WTC11 (cell line): ENCODE results near the gene GADD45GIP1. TPM values are rescaled to one million over a fixed set of nuclear protein-coding genes. Genes with fewer than 3 reads are reported as not detected.
A peak's percentile ranks its signal among the peaks of the same experiment; 100 is the strongest.

Source experiments
- ATAC-seq: fragments of 200-7000 bp; cut with Tn5 transposase; 2 replicates; pipeline ENCODE4 v1.10.0; 2021; ENCODE audit warnings: mild to moderate bottlenecking, moderate library complexity
- CTCF ChIA-PET: fragments of 300-600 bp; sonication (Branson Sonifier 250); formaldehyde crosslinking; loops from one replicate; lab custom pipeline; 2021; ENCODE audit warnings: antibody characterized with exemption; lab: Charles Lee
- POLR2A ChIA-PET: fragments of 350-600 bp; sonication (Branson Sonifier 250); formaldehyde crosslinking; loops from one replicate; lab custom pipeline; 2021; ENCODE audit warnings: antibody characterized with exemption; lab: Charles Lee
- DNase-seq: peaks from one replicate; pipeline ENCODE4 v3.0.0; 2021; ENCODE audit warnings: low spot score
- H3K27ac Mint-ChIP-seq: 2 replicates; pipeline ENCODE4 v1.8.0; 2021; ENCODE audit warnings: mixed read lengths
- H3K27me3 Mint-ChIP-seq: 2 replicates; pipeline ENCODE4 v1.8.0; 2021; ENCODE audit warnings: low read depth, mild to moderate bottlenecking, moderate library complexity, mixed read lengths
- H3K36me3 Mint-ChIP-seq: 2 replicates; pipeline ENCODE4 v1.8.0; 2021; ENCODE audit warnings: mixed read lengths
- H3K4me1 Mint-ChIP-seq: 2 replicates; pipeline ENCODE4 v1.8.0; 2022; ENCODE audit warnings: mixed read lengths
- H3K4me3 Mint-ChIP-seq: 2 replicates; pipeline ENCODE4 v1.8.0; 2021; ENCODE audit warnings: mild to moderate bottlenecking, moderate library complexity, mixed read lengths
- H3K9me3 Mint-ChIP-seq: 2 replicates; pipeline ENCODE4 v1.8.0; 2021; ENCODE audit warnings: mixed read lengths
- ATF2 ChIP-seq: sonication (generic); formaldehyde crosslinking; IDR thresholded peaks from 2 replicates; pipeline ENCODE4 v1.8.1; 2022; ENCODE audit warnings: low read depth, missing genetic modification reagents, borderline replicate concordance
- MAX ChIP-seq: sonication (generic); formaldehyde crosslinking; IDR thresholded peaks from 2 replicates; pipeline ENCODE4 v1.8.0; 2022; ENCODE audit warnings: mild to moderate bottlenecking, missing genetic modification reagents
- PRRX2 ChIP-seq: fragments of 250-450 bp; sonication (Bioruptor Pico); IDR thresholded peaks from 2 replicates; pipeline ENCODE4 v1.8.0; 2021; ENCODE audit warnings: mild to moderate bottlenecking
- ZNF281 ChIP-seq: sonication (generic); formaldehyde crosslinking; IDR thresholded peaks from 2 replicates; pipeline ENCODE4 v1.8.0; 2023; ENCODE audit warnings: mild to moderate bottlenecking, missing genetic modification reagents
- ZNF317 ChIP-seq: sonication (generic); formaldehyde crosslinking; IDR thresholded peaks from 2 replicates; pipeline ENCODE4 v1.8.1; 2023; ENCODE audit warnings: low read depth, mild to moderate bottlenecking, moderate library complexity, missing genetic modification reagents, borderline replicate concordance
- ZNF425 ChIP-seq: fragments of 250-450 bp; sonication (Bioruptor Pico); conservative IDR thresholded peaks from 2 replicates; pipeline ENCODE4 v1.9.0; 2021; ENCODE audit warnings: mild to moderate bottlenecking
- microRNA-seq: library from miRNA; unstranded; fragments of <30 nt; microRNA quantifications from one replicate; pipeline ENCODE4 v1.2.0, GENCODE V29; 2022; ENCODE audit warnings: borderline number of aligned reads
- total RNA-seq: library from RNA; stranded (reverse); gene quantifications from 3 replicates; pipeline ENCODE4 v1.2.3, GENCODE V29; 2021
- TF ChIP-seq, protein P1 (sequence below): sonication (generic); formaldehyde crosslinking; conservative IDR thresholded peaks from 2 replicates; pipeline ENCODE4 v1.8.1; 2022; ENCODE audit warnings: mild to moderate bottlenecking, missing genetic modification reagents

The GADD45GIP1 gene
- total RNA-seq, 1 experiment from 2014 or later: 54.4 TPM

- TF ChIP-seq ZNF425 (CRISPR knock-in tag) (no peak), MAX (CRISPR knock-in tag) (no peak)
- TF ChIP-seq, protein P1, sequence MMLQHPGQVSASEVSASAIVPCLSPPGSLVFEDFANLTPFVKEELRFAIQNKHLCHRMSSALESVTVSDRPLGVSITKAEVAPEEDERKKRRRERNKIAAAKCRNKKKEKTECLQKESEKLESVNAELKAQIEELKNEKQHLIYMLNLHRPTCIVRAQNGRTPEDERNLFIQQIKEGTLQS (CRISPR knock-in tag): no peak
- TF ChIP-seq, all 79 proteins: peak for 0
These were observed 44.5 kb downstream of the GADD45GIP1 start (continued) for GRCh38 chr19:12912571-12912970.

GRCh38 chr19:12907166-12907565, 49.9 kb downstream of the GADD45GIP1 start:
- CTCF ChIA-PET: interaction anchor here (1.8 to 2.5 kb wide), 3 partner anchors 22 to 82 kb away, joined by 6 to 8 read pairs (median 8); no protein-coding TSS in a partner anchor

More at GRCh38 chr19:12907166-12907565, 49.9 kb downstream of the GADD45GIP1 start:
- no peak for TF ChIP-seq ZNF281
- no peak for TF ChIP-seq ATF2 (CRISPR knock-in tag)
- no peak for TF ChIP-seq ZNF317 (CRISPR knock-in tag)
- TF ChIP-seq PRRX2 (CRISPR knock-in tag): no peak
- DNase-seq (no peak), ATAC-seq (no peak)
- Mint-ChIP-seq H3K27ac (no peak overlapping the region), H3K27me3 (no peaks in the 10 kb centered on the region), H3K36me3 (no peaks in the 10 kb centered on the region), H3K4me1 (peaks cover 4% of the 10 kb centered on the region), H3K9me3 (no peaks in the 10 kb centered on the region), H3K4me3 (no peak overlapping the region)
- POLR2A ChIA-PET: interaction anchor here (1.3 kb wide), 1 partner anchor 16 kb away, joined by 3 read pairs; the partner anchor contains the start of gene GCDH

Small RNAs within 50 kb of the gene (microRNA-seq; reads per million reads assigned to microRNA genes)
- gene MIR5695 (not detected), gene MIR6515 (4.2 reads per million, percentile 9 among the genes with 10 or more reads in this experiment)

Other genes with a start within 250 kb of the GADD45GIP1 start
- 90.9 to 105 TPM (median 94.4 TPM) in 3 replicates for gene TNPO2, start 233.3 kb downstream of the GADD45GIP1 start, total RNA-seq
- gene TRIR, start 222.5 kb downstream of the GADD45GIP1 start, total RNA-seq: 165 to 172 TPM (median 167 TPM) in 3 replicates
- gene GET3, start 219.7 kb downstream of the GADD45GIP1 start, total RNA-seq: 104 to 110 TPM (median 104 TPM) in 3 replicates
- gene BEST2, start 205.4 kb downstream of the GADD45GIP1 start, total RNA-seq: 3.3 to 4.7 TPM (median 4.1 TPM) in 3 replicates
- gene HOOK2, start 181.7 kb downstream of the GADD45GIP1 start, total RNA-seq: 70.0 to 83.3 TPM (median 81.4 TPM) in 3 replicates
- 6.6 to 11.5 TPM (median 10.2 TPM) in 3 replicates for gene JUNB, start 165.7 kb downstream of the GADD45GIP1 start, total RNA-seq
- 378 to 447 TPM (median 447 TPM) in 3 replicates for gene PRDX2, start 155.4 kb downstream of the GADD45GIP1 start, total RNA-seq
- gene THSD8, start 155.2 kb downstream of the GADD45GIP1 start, total RNA-seq: 30.1 to 50.2 TPM (median 47.0 TPM) in 3 replicates
- gene RNASEH2A, start 150.6 kb downstream of the GADD45GIP1 start, total RNA-seq: 71.3 to 78.2 TPM (median 72.9 TPM) in 3 replicates
- gene RTBDN, start 122.6 kb downstream of the GADD45GIP1 start, total RNA-seq: 2.4 to 3.8 TPM (median 3.1 TPM) in 3 replicates
- gene MAST1, start 118.7 kb downstream of the GADD45GIP1 start, total RNA-seq: 24.3 to 28.4 TPM (median 27.3 TPM) in 3 replicates
- gene DNASE2, start 75.8 kb downstream of the GADD45GIP1 start, total RNA-seq: 31.7 to 35.7 TPM (median 33.4 TPM) in 3 replicates
- gene KLF1, start 70.0 kb downstream of the GADD45GIP1 start, total RNA-seq: 0.32 to 0.89 TPM (median 0.72 TPM) in 3 replicates
- 58.6 to 69.0 TPM (median 59.8 TPM) in 3 replicates for gene GCDH, start 66.1 kb downstream of the GADD45GIP1 start, total RNA-seq
- gene SYCE2, start 37.9 kb downstream of the GADD45GIP1 start, total RNA-seq: 1.1 to 2.2 TPM (median 1.9 TPM) in 3 replicates
- gene FARSA, start 23.5 kb downstream of the GADD45GIP1 start, total RNA-seq: 103 to 108 TPM (median 106 TPM) in 3 replicates
- gene CALR, start 18.6 kb downstream of the GADD45GIP1 start, total RNA-seq: 977 to 1,088 TPM (median 978 TPM) in 3 replicates
- gene RAD23A, start 11.4 kb downstream of the GADD45GIP1 start, total RNA-seq: 84.3 to 96.6 TPM (median 96.2 TPM) in 3 replicates
- 0.18 to 0.23 TPM (median 0.22 TPM) in 3 replicates for gene DAND5, start 12.4 kb upstream of the GADD45GIP1 start, total RNA-seq
- 0.44 to 1.5 TPM (median 1.4 TPM) in 3 replicates for gene NFIX, start 38.3 kb upstream of the GADD45GIP1 start, total RNA-seq
- 0.60 to 1.2 TPM (median 0.66 TPM) in 3 replicates for gene LYL1, start 145.6 kb upstream of the GADD45GIP1 start, total RNA-seq
- 84.0 to 106 TPM (median 86.0 TPM) in 3 replicates for gene TRMT1, start 159.5 kb upstream of the GADD45GIP1 start, total RNA-seq
- 212 to 237 TPM (median 213 TPM) in 3 replicates for gene NACC1, start 161.0 kb upstream of the GADD45GIP1 start, total RNA-seq
- gene STX10, start 193.2 kb upstream of the GADD45GIP1 start, total RNA-seq: 53.7 to 56.9 TPM (median 54.6 TPM) in 3 replicates
- 138 to 154 TPM (median 150 TPM) in 3 replicates for gene IER2, start 193.2 kb upstream of the GADD45GIP1 start, total RNA-seq